Measurements from ENCODE around the gene PARD3B.

DNA sequence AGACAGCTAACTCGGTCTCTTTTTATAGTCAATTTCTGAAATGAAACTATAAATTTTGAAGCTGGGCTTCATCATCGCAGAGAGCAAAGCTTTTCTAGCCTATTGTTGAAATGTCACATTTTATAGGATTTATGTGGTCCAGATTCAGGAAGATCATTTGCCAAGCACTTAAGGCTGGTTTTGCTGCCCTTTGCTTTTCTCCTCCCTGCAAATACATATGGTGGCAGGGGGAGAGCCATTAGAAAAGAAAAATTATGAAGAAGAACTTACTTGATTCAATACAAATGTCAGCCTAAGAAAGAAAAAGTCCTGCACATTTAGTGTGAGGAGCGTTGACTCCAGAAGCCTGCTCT lies 930.1 kb downstream of the PARD3B start:
- TF ChIP-seq, protein P1, sequence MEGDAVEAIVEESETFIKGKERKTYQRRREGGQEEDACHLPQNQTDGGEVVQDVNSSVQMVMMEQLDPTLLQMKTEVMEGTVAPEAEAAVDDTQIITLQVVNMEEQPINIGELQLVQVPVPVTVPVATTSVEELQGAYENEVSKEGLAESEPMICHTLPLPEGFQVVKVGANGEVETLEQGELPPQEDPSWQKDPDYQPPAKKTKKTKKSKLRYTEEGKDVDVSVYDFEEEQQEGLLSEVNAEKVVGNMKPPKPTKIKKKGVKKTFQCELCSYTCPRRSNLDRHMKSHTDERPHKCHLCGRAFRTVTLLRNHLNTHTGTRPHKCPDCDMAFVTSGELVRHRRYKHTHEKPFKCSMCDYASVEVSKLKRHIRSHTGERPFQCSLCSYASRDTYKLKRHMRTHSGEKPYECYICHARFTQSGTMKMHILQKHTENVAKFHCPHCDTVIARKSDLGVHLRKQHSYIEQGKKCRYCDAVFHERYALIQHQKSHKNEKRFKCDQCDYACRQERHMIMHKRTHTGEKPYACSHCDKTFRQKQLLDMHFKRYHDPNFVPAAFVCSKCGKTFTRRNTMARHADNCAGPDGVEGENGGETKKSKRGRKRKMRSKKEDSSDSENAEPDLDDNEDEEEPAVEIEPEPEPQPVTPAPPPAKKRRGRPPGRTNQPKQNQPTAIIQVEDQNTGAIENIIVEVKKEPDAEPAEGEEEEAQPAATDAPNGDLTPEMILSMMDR (IDR thresholded peaks at IDR 0.05; ENCODE audit: low read depth, low read length, poor library complexity, severe bottlenecking): no peak
- no peak for TF ChIP-seq EZH2phosphoT487 (IDR thresholded peaks at IDR 0.05; ENCODE audit: borderline replicate concordance, low read length)
